ENCODE results near the gene ATG4A.

Gene ATG4A

GRCh38 chrX:108123591-108124366, 32.2 kb downstream of the ATG4A start:
- DNase-seq = no peak

- DNase-seq = no peak
Measured at GRCh38 chrX:108126661-108127060, 35.1 kb downstream of the ATG4A start.

GRCh38 chrX:108127152-108127551, 35.6 kb downstream of the ATG4A start:
- DNase-seq = no peak

- no peak for DNase-seq
Measured at GRCh38 chrX:108130889-108131288, 39.3 kb downstream of the ATG4A start.

- DNase-seq = no peak
Measured at GRCh38 chrX:108131471-108131870, 39.9 kb downstream of the ATG4A start.

GRCh38 chrX:108132034-108132433, 40.5 kb downstream of the ATG4A start:
- no peak for DNase-seq

GRCh38 chrX:108132876-108133275, 41.3 kb downstream of the ATG4A start:
- DNase-seq = no peak

GRCh38 chrX:108134724-108135123, 43.1 kb downstream of the ATG4A start:
- DNase-seq = no peak

- DNase-seq = no peak
Measured at GRCh38 chrX:108138814-108139702, 47.5 kb downstream of the ATG4A start.

GRCh38 chrX:108148524-108148923, 56.9 kb downstream of the ATG4A start:
- no peak for DNase-seq

- no peak for DNase-seq
Measured at GRCh38 chrX:108156082-108156481, 64.5 kb downstream of the ATG4A start.

- DNase-seq = no peak
Measured at GRCh38 chrX:108156934-108157466, 65.4 kb downstream of the ATG4A start.

- no peak for DNase-seq
Measured at GRCh38 chrX:108157628-108158027, 66.0 kb downstream of the ATG4A start.

GRCh38 chrX:108159028-108159670, 67.6 kb downstream of the ATG4A start:
- no peak for DNase-seq

- no peak for DNase-seq
Measured at GRCh38 chrX:108160309-108160708, 68.7 kb downstream of the ATG4A start.

GRCh38 chrX:108162265-108162664, 70.7 kb downstream of the ATG4A start:
- DNase-seq = no peak

- no peak for DNase-seq
Measured at GRCh38 chrX:108163333-108164082, 71.9 kb downstream of the ATG4A start.

- DNase-seq = no peak
Measured at GRCh38 chrX:108165383-108166111, 74.0 kb downstream of the ATG4A start.

- no peak for DNase-seq
Measured at GRCh38 chrX:108167211-108167872, 75.8 kb downstream of the ATG4A start.

GRCh38 chrX:108168961-108169740, 77.6 kb downstream of the ATG4A start:
- DNase-seq = no peak
